HG02571 (cell line): ENCODE data around the gene SCGB3A2.

Experiments used
- ATAC-seq: cut with Tn5 transposase; IDR thresholded peaks from one replicate; pipeline ENCODE4 v1.9.1; 2021; ENCODE audit warnings: mild to moderate bottlenecking, moderate library complexity; ENCODE audit not compliant: unreplicated experiment

Gene SCGB3A2, protein sequence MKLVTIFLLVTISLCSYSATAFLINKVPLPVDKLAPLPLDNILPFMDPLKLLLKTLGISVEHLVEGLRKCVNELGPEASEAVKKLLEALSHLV

DNA sequence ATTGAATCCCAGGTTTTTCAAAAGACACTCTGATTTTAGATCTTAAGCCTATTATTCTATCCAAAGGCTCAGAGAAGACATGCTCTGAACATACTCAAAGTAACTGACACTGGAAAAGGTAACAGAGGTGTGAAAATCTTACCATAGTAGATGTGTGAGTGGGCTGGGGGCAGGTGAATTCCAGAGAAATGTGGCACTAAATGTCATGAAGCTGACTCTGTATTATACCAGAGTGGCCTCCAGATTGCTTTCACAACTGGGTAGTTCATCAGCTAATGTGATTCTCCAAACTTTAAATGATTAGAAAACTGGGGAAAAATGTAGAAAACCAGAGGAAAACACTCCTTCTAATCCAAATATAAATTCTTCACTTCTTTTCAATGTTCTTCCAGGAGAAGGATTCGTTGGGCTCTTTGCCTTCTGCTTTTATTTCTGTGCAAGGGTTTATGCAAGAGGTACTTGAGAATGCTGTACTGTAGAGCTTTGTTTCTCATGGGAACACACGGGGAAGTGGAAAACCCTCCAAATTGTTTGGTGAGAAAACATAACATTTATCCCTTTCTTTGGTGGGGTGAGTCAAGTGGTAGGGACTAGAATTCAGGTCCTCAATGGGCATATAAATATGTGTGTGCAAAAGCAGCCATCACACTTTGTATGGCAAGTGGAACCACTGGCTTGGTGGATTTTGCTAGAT is at the start of gene SCGB3A2:
Gene SCGB3A2 (plus strand): TSS at position 646 of the 694 bp plus-strand sequence. CDS start 93 bp downstream, outside the sequence.
- ATAC-seq = no peak

DNA sequence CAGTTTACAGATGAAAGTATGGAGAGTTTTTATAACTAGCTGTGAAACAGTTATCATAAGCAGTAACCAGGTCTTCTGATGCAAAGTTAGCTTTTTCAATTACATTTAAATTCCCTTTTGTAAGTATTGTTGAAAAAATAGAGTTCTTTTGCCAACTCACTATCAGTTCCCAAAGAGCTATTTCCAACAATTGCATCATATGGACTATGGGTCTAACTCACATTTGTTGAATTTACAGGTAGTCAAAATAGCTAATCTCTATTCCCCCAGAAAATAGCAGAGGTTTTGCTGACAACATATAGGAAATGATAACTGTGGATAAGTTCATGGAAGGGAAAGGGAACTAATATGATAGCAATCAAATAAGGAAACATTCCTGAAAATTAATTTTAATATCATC is 48.5 kb upstream of the SCGB3A2 start:
- ATAC-seq = no peak

DNA sequence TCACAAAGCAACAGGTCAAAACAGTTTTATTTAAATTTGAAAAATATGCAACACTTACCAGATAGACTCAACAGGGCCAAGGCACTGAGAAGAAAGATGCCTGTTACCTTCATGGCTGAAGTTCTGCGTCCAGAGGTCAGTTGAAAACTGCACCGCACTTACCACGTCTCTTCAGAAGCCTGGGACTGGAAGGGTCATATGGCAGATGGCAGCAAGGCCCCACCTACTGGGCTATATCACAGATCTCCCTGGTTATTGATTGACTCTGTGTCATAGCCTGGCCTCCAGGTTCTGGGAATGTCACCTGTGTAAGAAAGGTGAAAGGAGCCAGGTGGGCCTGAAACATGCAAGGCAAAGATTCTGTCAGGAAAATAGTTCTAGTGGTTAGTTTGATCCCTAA is 47.0 kb upstream of the SCGB3A2 start, which contains the start of gene SPINK1:
Gene SPINK1 (minus strand): TSS at position 207 of the 400 bp plus-strand sequence. CDS start 94 bp downstream, at position 113.
- ATAC-seq = no peak

DNA sequence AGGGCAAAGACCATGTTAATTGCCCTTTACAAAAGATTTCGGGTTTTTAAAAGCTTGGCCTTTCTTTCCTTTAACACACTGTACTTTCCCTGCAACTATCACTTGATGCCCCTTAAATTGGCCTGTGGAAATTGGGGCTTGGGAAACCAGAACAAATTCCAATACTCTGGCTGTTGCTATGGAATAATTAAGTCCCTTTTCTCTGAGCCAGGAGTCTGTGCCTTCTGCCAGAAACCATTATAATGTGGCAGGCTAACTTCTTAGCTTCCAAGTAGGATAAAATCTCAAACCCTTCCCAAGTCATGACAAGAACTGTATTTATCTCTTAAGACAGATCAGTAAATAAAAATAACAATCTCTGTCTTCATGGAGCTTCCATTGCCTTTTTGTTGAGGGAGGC is 46.0 kb upstream of the SCGB3A2 start:
- no peak for ATAC-seq

DNA sequence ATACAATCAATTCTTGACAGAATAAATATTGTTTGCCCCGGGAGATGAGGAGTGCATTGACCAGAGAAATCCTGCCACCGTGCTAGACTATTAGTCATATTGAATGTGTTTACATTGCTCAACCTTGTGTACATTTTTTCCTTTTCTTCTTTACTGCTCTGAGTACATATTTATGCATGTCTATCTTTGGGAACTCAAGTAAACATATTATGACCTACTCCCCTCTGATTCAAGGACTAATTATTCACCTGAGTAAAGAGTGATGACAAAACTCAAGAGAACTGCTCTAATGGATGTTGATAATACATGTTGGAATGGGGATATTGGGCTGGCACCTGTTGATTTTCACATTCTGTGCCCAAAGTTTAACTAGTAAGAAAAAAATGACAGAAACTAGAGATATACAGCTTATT is 43.1 kb upstream of the SCGB3A2 start:
- ATAC-seq = no peak

DNA sequence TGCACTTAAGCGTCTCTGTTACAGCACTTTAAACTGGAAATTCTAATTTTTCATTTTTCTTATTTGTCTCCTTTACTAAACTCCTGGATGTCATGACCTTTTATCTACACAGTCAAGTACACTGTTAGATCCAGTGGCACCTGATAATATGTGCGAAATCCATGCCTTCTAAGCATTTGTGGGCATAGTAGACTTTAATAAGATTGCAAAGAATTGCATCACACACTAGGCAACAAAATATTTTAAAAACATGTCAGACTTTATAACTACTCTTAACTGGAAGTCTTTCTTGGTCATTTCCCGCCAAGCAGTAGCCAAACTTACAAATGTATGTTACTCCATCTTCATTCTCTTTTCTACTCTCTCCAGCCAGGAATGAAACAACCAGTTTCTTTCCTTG is 42.1 kb upstream of the SCGB3A2 start:
- no peak for ATAC-seq

DNA sequence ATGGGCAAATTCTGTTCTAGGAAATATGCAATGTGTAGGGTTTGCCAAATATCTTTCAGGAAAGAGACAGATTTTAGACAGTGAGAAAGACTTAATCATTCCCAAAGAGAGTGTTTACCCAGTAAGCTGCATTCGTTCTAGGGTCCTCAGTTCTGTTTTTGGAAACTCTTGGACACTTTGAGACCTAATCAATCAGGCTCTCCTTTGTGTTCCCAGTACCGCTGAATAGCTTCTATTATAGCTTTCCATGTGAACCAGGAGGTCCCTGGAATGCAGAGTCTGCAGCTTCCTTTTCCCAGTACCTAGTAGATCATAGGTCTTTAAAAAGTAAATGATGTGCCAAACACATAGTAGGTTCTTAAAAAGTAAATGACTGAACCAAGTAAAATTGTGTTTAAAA is 35.6 kb upstream of the SCGB3A2 start:
- ATAC-seq = no peak

DNA sequence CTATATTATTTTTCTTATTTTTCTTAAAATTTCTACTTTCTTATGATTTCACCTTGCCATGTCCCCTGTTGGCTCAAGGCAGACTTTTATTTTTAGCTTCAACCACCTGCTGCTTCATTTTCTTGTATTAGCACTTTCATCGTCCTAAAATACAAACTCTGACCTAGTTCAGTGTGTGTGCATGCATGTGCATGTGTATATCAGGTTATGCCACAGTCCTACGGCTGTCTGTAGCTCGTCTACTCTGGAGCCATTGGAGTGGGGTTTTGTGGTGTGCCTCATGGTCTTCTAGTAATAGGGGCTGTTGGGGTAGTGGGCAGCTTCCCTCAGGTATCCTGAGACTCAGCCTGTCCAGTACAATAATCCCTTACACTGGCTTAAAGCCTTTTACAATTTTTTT is 33.7 kb upstream of the SCGB3A2 start:
- no peak for ATAC-seq

DNA sequence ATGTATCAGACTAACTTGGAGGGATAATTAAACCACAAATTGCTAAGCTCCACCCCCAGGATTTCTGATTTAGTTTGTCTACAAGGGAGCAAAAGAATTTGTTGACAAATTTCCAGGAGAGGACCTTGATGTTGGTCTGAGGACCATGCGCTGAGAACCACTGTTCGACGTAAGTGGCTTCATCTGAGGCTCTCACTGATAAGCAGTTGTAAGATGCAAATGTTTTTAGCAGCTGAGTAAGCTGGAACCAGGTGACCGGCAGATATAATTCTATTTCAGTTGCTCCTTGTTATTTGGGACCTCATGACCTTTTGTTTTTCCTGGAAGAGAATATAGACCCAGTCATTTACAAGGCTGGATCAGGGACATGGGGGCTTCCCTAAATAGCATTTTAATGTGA is 32.9 kb upstream of the SCGB3A2 start:
- ATAC-seq = no peak

DNA sequence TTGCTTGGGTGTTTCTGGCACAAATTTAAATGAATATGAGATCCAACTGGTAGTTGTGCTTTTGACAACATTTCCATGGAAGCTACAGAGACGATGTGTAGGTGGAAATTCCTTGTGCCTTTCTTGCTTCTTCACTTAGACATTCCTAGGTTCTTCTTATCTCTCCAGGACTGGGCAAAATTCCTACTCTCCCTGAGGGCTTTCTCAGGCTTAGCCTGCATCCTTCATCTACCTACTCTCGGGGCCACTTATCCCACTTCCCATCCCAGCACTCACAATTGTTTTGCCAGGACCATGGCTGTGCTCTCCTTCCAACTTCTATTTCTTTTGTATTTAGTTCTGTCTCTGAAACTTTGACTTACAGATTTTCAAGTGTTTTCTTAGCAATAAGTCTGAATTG is 29.3 kb upstream of the SCGB3A2 start:
- ATAC-seq = no peak

DNA sequence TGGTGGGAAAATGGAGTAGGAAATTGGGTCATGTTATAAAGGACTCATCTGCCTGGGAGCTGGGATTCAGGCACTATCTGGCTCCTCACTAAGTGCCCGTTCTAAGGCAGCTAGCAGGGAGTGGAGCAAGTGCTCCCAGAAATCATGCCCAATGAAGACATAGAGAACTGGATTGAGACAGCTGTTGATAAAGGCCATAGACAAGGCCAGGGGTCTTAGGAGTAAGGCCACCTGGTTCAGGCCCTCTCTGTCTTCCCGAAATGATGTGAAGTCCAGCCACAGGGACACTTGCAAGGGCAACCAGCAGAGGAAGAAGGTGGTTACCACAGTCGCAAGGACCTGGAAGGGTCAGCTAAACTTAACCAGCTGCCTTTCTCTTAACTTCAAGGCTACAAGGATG is 26.9 kb upstream of the SCGB3A2 start:
- ATAC-seq = no peak

DNA sequence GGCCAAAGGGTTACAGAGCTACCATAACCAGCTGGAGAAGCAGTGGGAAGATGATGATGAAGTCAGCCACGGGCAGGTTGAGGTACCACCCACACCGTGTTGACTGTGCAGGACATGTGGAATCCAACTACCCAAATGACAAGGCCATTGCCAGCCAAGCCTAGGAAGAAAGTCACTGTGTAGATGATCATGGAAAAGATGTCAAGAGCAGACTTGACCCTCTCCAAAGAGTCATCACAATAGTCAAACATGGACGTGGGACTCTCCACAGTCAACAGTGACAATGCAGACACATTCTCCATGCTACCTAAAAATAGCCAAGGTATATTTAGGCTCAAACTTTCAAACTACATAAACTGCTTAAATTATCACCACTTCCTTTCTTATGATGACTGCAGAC is 26.1 kb upstream of the SCGB3A2 start:
- no peak for ATAC-seq

DNA sequence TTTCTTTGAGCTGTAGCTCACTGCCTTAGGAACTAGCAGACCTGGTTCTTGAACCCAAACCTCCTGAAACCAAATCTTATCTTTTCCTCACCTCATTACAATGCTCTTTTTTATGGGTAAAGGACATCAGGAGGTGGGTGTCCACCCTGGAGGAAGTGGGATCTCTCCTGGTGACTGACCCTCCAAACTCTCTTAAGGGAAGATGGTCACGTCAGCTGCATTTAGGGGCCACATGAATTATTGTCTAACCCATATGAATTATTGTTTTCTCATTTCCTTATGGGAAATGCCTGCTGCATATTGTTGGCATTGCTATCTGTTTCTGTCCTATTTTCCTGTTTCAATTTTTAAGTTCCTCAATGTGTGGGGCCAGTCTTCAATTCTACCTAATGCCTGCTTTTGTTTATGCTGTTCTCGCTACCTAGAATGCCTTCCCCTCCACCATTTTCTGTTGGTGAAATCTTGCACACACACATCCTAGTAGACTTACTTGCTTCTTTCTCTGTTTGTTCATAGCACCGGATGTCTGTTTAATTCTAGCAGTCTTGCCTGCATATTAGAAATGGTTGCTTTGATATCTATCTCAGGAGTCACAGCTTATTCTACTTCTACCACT is 25.0 kb upstream of the SCGB3A2 start:
- ATAC-seq = no peak

DNA sequence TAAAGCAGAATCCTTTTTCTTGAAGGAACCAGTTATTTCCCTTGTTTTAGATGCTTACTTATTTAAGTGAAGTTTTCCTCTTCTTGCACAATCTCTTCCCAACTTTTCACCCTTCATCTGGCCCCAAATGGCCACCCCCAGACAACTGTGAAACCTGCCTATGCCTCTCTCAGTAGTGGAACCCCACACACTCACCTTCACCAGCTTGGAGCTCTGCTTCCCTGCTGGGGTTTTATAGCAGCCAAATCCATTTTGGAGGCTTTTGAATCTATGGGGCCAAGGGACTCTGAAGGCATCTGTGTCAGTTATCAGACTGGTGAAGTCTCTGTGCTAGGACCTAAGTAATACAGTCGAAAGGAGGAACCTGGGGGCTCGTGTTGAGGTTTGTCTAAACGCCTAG is 24.2 kb upstream of the SCGB3A2 start:
- no peak for ATAC-seq

DNA sequence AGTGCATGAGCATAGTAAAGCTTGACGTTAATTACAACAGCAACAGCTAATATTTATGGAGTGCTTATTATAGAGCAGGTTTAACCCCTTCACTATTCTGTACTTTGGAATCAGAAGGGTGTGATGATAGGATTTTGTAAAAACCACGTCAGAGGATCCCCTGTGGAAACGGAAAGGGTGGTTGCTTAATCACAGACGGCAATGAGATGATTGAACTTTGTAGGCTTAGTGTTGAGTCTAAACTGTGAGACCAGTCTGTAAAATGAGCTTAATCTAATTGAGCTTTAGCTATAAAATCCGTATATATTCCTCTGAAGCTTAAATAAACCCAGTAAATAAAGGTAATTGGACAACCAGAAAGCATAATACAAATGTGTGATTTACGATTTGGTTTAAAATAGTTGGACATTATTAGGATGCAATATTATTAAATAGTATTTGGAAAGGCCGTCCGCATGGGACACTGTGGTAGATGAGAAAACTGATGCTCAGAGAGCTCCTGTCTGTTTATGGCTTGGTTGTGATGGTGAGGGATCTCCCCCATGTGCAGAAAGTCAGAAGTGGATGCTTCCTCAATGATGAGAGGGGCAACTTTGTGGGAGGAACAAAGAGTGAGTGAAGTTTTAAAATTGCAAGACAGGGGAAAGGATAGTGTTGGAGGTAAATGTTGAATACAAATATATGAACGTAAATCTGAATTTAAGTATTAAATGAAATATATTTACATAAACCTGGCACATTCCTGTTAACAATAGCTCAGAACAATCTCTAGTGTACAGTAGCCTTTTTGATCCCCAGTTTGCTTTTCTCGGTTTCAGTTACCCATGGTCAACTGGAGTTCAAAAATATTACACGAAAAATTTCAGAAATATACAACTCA is 23.4 kb upstream of the SCGB3A2 start:
- ATAC-seq = no peak

DNA sequence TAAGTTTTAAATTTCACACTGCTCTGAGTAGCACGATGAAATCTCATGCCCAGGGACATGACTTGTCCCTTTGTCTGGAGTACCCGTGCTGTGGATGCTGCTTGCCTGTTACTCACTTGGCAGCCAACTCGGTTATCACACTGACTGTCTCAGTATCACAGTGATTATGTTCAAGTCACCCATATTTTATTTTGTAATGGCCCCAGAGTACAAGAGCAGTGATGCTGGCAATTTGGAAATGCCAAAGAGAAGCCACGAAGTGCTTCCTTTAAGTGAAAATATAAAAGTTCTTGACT is 22.8 kb upstream of the SCGB3A2 start:
- ATAC-seq = no peak

DNA sequence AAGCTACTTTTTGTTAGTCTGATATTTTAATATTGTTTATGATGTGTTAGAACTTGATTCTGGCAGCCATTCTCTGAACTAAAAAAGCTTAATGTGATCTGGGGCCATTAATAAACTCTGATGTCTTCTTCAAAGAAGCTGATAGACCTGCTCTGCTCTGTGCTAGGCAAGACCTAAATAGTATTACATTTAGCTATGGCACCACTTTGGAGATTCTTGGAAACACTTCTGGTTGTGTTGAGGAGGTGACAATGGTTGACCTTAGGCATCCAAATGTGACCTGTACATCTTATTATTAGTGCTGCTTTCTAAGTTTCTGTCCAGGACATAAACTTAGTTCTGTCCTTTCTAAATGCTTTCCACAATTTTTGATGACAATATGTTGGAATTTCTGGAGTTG is 21.7 kb upstream of the SCGB3A2 start:
- ATAC-seq = no peak

DNA sequence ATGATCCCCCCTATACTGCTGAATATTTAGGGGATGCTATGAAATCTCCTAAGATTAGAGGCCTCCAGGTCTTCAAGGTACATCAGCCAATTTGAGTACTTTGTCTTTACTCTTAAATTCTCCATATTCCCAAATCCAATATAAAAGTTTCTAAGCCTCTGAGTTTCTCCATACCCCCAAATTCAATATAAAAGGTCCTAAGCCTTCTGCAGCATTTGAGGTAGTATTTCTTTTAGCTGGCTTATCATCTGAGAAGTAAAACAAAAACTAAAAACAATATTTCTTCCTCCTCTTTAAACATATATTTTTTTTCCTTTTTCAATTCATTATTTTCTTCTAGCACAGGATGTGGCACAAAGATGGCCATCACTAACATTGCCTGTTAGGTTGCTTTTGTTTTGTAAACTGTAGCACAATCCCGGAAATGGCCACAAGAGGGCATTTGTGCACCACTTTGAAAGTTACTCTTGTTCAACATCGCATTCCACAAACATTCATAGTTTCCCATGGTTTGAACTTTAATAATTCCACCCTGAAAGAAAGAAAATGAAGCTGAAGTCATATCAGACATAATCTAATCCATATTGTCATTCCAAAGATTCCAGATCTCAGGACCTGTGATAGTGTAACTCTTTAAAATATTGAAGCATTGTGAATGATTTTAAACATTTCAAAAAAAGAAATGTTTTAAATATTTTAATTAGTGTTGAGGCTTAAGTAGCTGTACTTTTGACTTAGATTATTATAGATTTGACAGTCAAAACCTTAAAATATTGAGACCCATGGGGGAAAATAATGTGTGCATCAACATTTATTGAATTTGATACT is 21.0 kb upstream of the SCGB3A2 start:
- peak; percentile 82 for ATAC-seq

DNA sequence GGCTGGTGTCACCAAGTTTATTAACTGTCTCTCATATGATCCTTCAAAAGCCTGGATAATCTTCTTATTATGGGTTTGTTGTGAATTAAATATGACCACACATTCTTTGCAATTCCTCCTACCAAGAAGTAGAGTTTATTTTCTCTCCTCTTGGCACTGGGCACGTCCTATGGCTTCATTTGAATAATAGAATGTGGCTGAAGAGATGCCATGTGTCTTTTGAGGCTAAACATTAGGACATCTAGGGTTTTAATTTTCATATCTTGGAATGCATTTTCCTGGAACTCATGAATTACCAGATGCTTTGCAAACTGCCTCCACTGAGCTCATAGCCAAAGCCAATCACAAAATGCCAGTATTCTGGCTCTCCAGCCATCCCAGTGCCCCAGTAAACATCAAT is 19.9 kb upstream of the SCGB3A2 start:
- ATAC-seq = no peak

DNA sequence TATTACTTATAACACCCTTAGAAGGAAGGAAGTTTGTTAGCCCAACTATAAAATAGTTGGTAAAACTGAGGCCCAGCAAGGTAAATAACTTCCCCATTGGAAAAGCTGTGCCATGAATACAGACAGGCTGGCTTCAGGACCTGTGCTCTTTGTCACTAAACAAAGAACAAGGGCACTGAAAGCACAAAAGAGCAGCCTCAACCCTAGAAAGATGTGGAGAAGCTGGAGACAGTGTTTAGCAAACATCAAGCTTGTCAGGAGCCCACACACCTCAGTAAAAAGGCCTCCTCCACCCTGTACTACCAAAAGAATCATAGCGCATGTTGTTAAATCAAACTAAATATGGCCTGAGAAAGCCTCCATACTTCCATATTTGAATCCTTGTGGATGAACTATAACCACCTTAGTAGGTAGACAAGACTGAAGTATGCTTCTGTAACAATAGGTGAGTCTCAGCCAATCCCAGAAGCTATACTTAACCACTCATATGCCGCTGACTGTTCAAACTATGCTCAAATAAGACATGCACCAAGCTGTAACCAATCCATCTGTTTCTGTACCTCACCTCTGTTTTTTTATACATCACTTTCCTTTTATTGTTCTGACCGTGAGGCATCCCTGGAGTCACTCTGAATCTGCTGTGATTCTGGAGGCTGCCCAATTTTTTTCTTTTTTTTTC is 18.4 kb upstream of the SCGB3A2 start:
- ATAC-seq = no peak
